Colonic mucosa (tissue), 4 donors: ENCODE measurements around the gene CLEC16A. TPM values are rescaled to one million over a fixed set of nuclear protein-coding genes. Genes with fewer than 3 reads are reported as not detected.

Experiments
- DNase-seq: peaks from one replicate; pipeline ENCODE4 v3.0.0-alpha.2; 2020
- H3K27ac ChIP-seq: fragments of 200-600 bp; one replicate; pipeline ENCODE4 v1.8.0; 2021
- H3K27me3 ChIP-seq: fragments of 200-600 bp; one replicate; pipeline ENCODE4 v1.8.0; 2021
- H3K36me3 ChIP-seq: fragments of 200-600 bp; one replicate; pipeline ENCODE4 v1.8.0; 2021
- H3K4me1 ChIP-seq: fragments of 200-600 bp; one replicate; pipeline ENCODE4 v1.8.0; 2021; ENCODE audit warnings: mild to moderate bottlenecking
- H3K4me3 ChIP-seq: fragments of 200-600 bp; one replicate; pipeline ENCODE4 v1.8.0; 2021
- H3K9ac ChIP-seq, 2 donors: one replicate each; pipeline ENCODE4 v1.7.0; 2013; ENCODE audit warnings: control low read depth in 2 of 2, low read depth in 2 of 2, low read length in 2 of 2
- H3K9me3 ChIP-seq: fragments of 200-600 bp; one replicate; pipeline ENCODE4 v1.8.0; 2021
- CTCF ChIP-seq: fragments of 200-600 bp; IDR thresholded peaks from one replicate; pipeline ENCODE4 v1.8.0; 2022; ENCODE audit warnings: antibody characterized with exemption, mild to moderate bottlenecking
- intact Hi-C: fragments of 100-400 bp; cut with DNase I; formaldehyde crosslinking; loops from one replicate; pipeline ENCODE4 v1.14.1; 2022
- total RNA-seq, 2 donors: library from RNA; stranded (reverse); fragmentation: NEBNext Ultra II Directional in 1 of 2; extraction: Animal tissue kit (Norgen Biotek cat#: 25700) in 1 of 2; gene quantifications; one replicate each; pipeline ENCODE4 v1.2.1, GENCODE V29; 2021
- donor health status: healthy.
- donor health status: DM: no; HTN: no; CAD: no.
- donor health status: DM: no; HTN: no; CAD: no.

The CLEC16A gene, protein sequence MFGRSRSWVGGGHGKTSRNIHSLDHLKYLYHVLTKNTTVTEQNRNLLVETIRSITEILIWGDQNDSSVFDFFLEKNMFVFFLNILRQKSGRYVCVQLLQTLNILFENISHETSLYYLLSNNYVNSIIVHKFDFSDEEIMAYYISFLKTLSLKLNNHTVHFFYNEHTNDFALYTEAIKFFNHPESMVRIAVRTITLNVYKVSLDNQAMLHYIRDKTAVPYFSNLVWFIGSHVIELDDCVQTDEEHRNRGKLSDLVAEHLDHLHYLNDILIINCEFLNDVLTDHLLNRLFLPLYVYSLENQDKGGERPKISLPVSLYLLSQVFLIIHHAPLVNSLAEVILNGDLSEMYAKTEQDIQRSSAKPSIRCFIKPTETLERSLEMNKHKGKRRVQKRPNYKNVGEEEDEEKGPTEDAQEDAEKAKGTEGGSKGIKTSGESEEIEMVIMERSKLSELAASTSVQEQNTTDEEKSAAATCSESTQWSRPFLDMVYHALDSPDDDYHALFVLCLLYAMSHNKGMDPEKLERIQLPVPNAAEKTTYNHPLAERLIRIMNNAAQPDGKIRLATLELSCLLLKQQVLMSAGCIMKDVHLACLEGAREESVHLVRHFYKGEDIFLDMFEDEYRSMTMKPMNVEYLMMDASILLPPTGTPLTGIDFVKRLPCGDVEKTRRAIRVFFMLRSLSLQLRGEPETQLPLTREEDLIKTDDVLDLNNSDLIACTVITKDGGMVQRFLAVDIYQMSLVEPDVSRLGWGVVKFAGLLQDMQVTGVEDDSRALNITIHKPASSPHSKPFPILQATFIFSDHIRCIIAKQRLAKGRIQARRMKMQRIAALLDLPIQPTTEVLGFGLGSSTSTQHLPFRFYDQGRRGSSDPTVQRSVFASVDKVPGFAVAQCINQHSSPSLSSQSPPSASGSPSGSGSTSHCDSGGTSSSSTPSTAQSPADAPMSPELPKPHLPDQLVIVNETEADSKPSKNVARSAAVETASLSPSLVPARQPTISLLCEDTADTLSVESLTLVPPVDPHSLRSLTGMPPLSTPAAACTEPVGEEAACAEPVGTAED
- 10 to 100 TPM; 24.9 to 29.6 TPM for total RNA-seq

DNA sequence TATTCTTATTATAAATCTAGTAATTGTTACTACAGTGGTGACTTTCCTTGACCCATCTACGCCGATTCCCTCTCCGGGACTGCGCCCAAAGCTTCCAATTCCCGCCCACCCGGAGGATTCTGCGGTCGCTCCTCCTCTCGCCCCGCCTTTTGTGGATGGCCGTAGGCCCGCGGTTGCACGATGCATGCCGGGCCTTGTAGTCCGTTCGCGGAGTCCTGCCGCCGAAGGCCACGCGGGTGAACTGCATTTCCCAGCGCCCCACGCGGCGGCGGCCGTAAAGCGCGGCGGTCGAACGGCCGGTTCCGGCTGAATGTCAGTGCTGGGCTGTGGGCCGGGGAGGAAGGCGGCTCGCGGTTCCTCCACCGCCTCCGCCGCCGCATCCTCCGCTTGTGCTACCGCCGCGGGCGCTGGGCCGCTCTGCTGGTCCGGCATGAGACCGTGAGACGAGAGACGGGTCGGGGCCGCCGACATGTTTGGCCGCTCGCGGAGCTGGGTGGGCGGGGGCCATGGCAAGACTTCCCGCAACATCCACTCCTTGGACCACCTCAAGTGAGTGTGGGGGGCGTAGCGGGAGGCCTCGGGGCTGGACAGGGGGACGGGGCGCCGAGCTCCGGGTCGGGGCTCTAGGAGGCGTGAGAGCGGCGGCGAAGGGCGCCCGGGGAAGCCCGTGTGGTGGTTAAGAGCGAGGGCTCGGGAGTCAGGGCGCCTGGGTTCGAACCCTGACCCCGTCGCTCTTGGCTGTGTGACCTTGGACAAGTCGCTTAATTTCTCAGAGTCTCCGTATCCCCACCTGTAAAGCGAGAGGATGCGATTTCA is at the start of gene CLEC16A:
TSS of gene CLEC16A (plus strand) at position 316 of the 816 bp plus-strand sequence. CDS start at position 470, 154 bp downstream.
- TF ChIP-seq CTCF = no peak
- Histone ChIP-seq H3K36me3 (no peaks in the 10 kb centered on the region), H3K4me3 (peak within 1 kb of the TSS; percentile 93), H3K9ac (peak within 1 kb of the TSS; percentile 66 to 84), H3K27me3 (no peaks in the 10 kb centered on the region), H3K4me1 (peaks cover 11% of the 10 kb centered on the region), H3K9me3 (no peaks in the 10 kb centered on the region), H3K27ac (peak within 1 kb of the TSS; percentile 56)
- intact Hi-C loops = no loop called here
- DNase-seq = peak; percentile 98

DNA sequence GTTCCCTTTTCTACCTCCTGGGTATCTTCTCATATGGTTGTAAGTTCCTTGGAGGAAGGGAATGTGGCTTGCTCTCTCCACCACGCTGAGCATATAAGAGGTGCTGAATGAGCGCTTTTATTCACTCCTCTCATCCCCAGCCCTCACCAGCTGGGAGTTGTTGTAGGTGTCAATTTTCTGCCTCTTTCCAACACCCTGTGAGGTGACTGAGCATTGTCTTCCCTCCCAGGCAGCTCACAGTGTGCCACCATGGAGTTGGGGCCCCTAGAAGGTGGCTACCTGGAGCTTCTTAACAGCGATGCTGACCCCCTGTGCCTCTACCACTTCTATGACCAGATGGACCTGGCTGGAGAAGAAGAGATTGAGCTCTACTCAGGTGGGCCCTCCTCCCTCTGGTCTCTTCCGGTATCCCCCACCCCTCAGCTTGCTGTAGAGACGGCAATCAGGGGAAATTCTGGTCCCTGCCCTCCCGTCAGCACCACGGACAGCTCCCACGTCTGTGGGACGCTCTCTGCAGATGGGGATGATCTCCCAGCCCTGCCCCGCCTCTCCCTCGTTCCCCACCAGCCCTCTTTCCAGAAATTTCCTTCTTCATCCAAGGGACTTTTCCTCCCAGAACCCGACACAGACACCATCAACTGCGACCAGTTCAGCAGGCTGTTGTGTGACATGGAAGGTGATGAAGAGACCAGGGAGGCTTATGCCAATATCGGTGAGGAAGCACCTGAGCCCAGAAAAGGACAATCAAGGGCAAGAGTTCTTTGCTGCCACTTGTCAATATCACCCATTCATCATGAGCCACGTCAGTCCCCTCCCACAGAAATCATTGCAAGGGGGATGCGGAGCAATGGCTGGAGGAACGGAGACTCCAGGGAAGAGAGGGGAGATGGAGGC is 49.1 kb upstream of the CLEC16A start:
- Histone ChIP-seq H3K4me1 (no peaks in the 10 kb centered on the region), H3K27me3 (no peaks in the 10 kb centered on the region), H3K4me3 (no peak overlapping the region), H3K36me3 (no peaks in the 10 kb centered on the region), H3K9me3 (no peaks in the 10 kb centered on the region), H3K9ac (no peak overlapping the region), H3K27ac (no peak overlapping the region)
- intact Hi-C loops = loop anchor here (10.0 kb wide), 1 partner anchor 60 kb away; no protein-coding TSS in a partner anchor
- no peak for TF ChIP-seq CTCF
- DNase-seq = peak; percentile 47

DNA sequence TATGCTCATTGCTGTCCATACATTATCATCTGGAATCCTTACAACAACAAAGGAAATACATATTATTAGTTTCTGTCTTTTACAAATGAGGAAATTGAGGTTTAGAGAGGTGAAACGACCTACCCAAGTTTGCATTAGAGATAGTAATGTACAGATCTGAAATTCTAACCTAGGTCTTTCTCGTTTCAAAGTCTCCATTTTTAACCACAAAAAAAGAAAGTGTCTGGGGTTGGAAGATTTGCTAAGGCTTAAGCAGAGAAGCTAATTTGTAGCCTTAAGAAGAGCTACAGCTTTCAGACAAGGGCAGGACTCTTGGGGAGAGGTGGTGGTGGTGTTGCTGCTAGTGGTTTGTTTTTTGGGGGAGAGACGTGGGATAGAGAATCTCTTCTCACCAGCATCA is 48.2 kb upstream of the CLEC16A start:
- DNase-seq = no peak
- H3K9me3 ChIP-seq = no peaks in the 10 kb centered on the region
- no peaks in the 10 kb centered on the region for H3K4me1 ChIP-seq
- H3K27ac ChIP-seq = no peak overlapping the region
- no peaks in the 10 kb centered on the region for H3K27me3 ChIP-seq
- no peak overlapping the region for H3K9ac ChIP-seq
- intact Hi-C loops = loop anchor here (10.0 kb wide), 1 partner anchor 61 kb away; no protein-coding TSS in a partner anchor
- TF ChIP-seq CTCF = no peak
- H3K36me3 ChIP-seq = no peaks in the 10 kb centered on the region
- H3K4me3 ChIP-seq = no peak overlapping the region

- no peaks in the 10 kb centered on the region for H3K4me1 ChIP-seq
- DNase-seq = no peak
- no peaks in the 10 kb centered on the region for H3K9me3 ChIP-seq
- no peak overlapping the region for H3K4me3 ChIP-seq
- no peaks in the 10 kb centered on the region for H3K36me3 ChIP-seq
- H3K27ac ChIP-seq = no peak overlapping the region
- no peaks in the 10 kb centered on the region for H3K27me3 ChIP-seq
- TF ChIP-seq CTCF = no peak
- intact Hi-C loops = loop anchor here (10.0 kb wide), 1 partner anchor 62 kb away; no protein-coding TSS in a partner anchor
- H3K9ac ChIP-seq = no peak overlapping the region
Observed at GRCh38 chr16:10896723-10897122, 47.6 kb upstream of the CLEC16A start.
